ENCODE measurements around the gene NKD2.
"Not testable (repeated sequence)": the region's sequence is repeated elsewhere in the genome, so short reads cannot be mapped to it uniquely, and the experiment has no call there.

Gene NKD2

GRCh38 chr5:1013948-1014301 is 5.3 kb downstream of the NKD2 start:
- no peak for DNase-seq (ENCODE audit: low read depth)

GRCh38 chr5:1014346-1014745 is 5.7 kb downstream of the NKD2 start:
- DNase-seq (ENCODE audit: low read depth): no peak

GRCh38 chr5:1014781-1015221 is 6.2 kb downstream of the NKD2 start:
- no peak for DNase-seq (ENCODE audit: low read depth)

GRCh38 chr5:1015507-1015906 is 6.9 kb downstream of the NKD2 start:
- DNase-seq (ENCODE audit: low read depth): no peak

GRCh38 chr5:1016036-1016435 is 7.4 kb downstream of the NKD2 start:
- no peak for DNase-seq (ENCODE audit: low read depth)

GRCh38 chr5:1016476-1016875 is 7.9 kb downstream of the NKD2 start:
- no peak for DNase-seq (ENCODE audit: low read depth)

GRCh38 chr5:1017056-1017455 is 8.5 kb downstream of the NKD2 start:
- DNase-seq (ENCODE audit: low read depth): no peak

- no peak for DNase-seq (ENCODE audit: low read depth)
Measured at GRCh38 chr5:1017691-1018455, 9.3 kb downstream of the NKD2 start.

GRCh38 chr5:1018596-1018995 is 10.0 kb downstream of the NKD2 start:
- DNase-seq (ENCODE audit: low read depth): no peak

GRCh38 chr5:1019001-1019905 is 10.7 kb downstream of the NKD2 start:
- DNase-seq (ENCODE audit: low read depth): no peak

GRCh38 chr5:1020452-1020961 is 11.9 kb downstream of the NKD2 start:
- DNase-seq (ENCODE audit: low read depth): no peak

- DNase-seq (ENCODE audit: low read depth): no peak
Measured at GRCh38 chr5:1021136-1021968, 12.8 kb downstream of the NKD2 start.

- DNase-seq (ENCODE audit: low read depth): not testable (repeated sequence)
Measured at GRCh38 chr5:1021969-1022336, 13.4 kb downstream of the NKD2 start.

- no peak for DNase-seq (ENCODE audit: low read depth)
Measured at GRCh38 chr5:1026700-1027621, 18.4 kb downstream of the NKD2 start.

GRCh38 chr5:1027631-1028441 is 19.2 kb downstream of the NKD2 start:
- no peak for DNase-seq (ENCODE audit: low read depth)

GRCh38 chr5:1028481-1029281 is 20.1 kb downstream of the NKD2 start:
- DNase-seq (ENCODE audit: low read depth): no peak

GRCh38 chr5:1029282-1029944 is 20.8 kb downstream of the NKD2 start:
- no peak for DNase-seq (ENCODE audit: low read depth)

- DNase-seq (ENCODE audit: low read depth): no peak
Measured at GRCh38 chr5:1029945-1030625, 21.5 kb downstream of the NKD2 start.
